HG02870 (cell line): ENCODE results near the gene TACC2.
"Not testable (repeated sequence)": the region's sequence is repeated elsewhere in the genome, so short reads cannot be mapped to it uniquely, and the experiment has no call there.

Source experiments
- ATAC-seq: cut with Tn5 transposase; IDR thresholded peaks from one replicate; pipeline ENCODE4 v1.9.1; 2021; ENCODE audit warnings: mild to moderate bottlenecking, moderate library complexity; ENCODE audit not compliant: unreplicated experiment

The TACC2 gene

GRCh38 chr10:122086416-122087240 is 97.7 kb downstream of the TACC2 start:
- no peak for ATAC-seq

GRCh38 chr10:122087436-122087835 is 98.5 kb downstream of the TACC2 start:
- no peak for ATAC-seq

- ATAC-seq, result no peak
These were observed 100.5 kb downstream of the TACC2 start for GRCh38 chr10:122089311-122090017.

DNA sequence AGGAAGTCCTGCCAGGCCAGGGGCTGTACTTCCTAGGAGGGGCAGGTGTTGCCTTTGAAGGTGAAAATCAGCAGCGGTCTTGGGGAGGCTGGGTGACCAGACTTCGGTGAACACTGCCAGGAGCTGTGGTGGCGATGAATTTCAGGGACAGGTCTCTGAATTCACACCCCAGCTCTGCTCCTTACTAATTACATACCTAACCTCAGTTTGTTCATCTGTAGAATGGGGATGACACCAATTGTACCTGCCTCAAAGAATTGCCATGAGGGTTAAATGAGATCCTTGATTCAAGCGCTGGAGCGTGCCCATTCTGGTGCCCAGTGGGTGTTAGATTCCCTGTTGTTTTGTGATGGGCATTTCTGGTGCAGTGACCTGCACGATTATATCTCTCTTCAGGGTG is 102.8 kb downstream of the TACC2 start:
- no peak for ATAC-seq

DNA sequence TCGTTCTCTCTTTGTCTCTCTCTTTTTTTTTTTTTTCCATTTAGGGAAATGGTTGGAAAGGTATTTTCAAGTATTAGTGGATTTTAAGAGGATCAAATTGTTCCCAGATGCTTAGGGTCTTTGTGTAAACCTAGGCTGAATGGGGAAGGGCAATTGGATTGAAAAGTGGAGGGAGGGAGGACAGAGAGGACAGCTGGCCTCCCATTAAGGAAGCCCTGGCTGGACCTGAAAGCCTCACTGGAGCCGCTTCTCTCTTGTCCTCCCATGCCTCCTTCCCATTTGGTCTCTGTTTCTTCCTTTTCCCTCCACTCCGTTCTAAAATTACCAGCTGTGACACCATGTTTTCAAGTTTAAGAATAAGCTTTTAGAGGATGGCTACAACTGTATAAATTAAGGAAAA is 104.1 kb downstream of the TACC2 start:
- no peak for ATAC-seq

DNA sequence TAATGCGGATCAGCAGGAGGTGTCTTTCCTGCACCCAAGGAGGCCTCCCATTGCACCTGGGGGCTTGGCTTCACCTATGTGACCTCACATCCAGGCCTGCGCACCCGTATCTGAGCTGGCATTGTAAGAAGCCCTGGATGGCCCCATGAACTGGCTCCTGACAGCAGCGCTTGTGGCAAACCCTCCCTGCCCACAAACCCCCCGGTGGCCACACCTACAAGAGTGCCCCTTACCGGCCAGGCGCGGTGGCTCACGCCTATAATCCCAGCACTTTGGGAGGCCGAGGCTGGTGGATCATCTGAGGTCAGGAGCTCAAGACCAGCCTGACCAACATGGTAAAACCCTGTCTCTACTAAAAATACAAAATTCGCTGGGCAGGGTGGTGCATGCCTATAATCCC is 107.2 kb downstream of the TACC2 start:
- ATAC-seq, result not testable (repeated sequence)

GRCh38 chr10:122096705-122097104 is 107.7 kb downstream of the TACC2 start:
- ATAC-seq, result no peak

DNA sequence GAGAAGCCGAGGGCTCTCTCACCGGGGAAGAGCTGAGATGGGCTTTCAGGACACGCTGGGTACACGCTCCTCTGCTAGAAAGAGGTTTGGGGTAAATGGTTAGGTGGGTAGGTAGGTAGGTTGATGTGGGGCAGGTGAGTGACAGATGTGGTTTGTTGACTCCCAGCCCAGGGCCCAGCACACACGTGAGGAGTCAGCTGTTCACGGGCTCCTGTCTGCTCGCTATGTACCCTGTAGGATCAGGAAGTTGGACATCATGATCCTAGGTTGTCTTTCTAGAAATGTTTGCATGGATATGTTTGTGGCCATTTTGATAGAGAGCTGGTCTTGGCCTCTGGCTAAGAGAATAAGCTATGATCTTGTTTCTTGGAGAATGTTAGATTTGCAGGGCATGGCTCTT is 109.0 kb downstream of the TACC2 start:
- no peak for ATAC-seq

DNA sequence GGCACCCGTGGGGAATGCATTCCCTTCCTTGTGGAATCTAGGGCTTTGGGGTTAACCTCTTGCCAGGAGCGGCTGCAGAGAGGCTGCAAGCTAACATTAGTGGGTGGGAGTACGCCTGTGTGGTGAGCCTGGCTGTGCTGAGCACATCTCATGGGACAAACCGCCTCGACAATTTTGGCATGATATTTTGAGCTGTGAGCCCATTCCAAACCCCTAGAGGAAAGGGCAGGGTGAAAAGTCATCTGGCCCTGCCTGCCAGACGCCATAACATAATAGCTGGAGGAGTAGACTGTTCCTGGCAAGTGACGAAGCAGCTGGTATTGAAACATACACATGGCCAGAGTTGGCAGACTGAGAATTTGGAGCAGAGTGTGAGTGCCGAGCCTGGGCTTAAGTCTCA is 110.0 kb downstream of the TACC2 start:
- no peak for ATAC-seq

- no peak for ATAC-seq
These were observed 110.6 kb downstream of the TACC2 start for GRCh38 chr10:122099562-122099961.

DNA sequence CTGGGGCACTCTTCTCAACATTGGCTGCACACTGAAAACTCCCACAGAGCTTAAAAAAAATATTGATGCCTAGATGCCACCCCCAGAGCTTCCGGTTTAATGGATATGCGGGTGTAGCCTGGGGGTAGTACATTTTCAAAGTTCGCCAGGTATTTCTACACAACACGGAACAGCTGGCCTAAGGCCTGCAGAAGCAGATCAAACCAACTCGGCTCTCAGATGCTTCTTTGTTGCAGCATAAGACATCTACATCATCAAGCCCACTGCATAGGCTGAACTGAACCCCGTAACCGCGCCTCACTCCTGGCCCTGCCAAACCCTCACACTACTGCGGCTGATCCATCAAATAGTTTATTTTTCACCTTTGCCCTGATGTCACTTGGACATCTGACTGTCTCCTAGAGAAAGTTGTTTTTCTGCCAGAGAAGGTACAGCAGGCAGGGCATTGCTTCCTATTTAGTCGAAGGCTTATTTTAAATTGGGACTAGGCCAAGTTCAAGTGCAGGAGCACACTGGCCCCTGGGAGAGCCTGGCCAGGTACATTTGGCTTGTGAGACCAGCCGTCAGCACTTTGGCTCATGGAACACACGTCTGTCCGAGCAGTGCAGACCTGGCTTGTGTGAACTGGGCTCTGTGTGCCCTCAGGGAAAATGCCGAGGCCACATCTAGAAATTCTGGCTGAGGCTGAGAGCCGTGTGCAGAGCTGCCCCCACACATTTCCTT is 113.3 kb downstream of the TACC2 start:
- ATAC-seq, result no peak

- no peak for ATAC-seq
These were observed 114.0 kb downstream of the TACC2 start for GRCh38 chr10:122102869-122103525.

DNA sequence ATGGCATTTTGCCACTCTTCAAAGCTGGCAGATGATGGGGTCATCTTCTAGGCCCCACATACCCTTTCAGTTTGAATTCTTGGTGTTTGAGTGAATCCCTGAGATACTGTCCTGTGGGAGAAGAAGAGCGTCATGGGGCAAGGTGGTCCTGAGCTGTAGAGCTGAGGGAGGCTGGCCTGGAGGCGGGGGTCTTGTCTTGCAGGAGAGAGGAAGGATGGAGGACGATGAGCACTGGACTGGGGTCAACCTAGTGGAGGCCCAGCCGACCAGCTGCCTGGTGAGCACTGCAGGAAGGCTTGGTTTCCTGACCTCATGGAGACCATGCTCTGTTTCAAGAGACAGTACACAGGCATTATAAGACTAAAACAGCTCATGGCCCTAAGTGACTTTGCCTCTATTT is 114.6 kb downstream of the TACC2 start:
- ATAC-seq, result no peak

DNA sequence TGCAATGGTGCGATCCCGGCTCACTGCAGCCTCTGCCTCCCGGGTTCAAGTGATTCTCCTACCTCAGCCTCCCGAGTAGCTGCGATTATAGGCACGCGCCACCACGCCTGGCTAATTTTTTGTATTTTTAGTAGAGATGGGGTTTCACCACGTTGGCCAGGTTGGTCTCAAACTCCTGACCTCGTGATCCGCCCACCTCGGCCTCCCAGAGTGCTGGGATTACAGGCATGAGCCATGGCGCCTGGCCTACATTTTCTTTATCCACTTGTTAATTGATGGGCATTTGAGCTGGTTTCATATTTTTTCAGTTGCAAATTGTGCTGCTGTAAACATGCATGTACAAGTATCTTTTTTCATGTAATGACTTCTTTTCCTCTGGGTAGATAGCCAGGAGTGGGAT is 119.8 kb downstream of the TACC2 start:
- ATAC-seq, result not testable (repeated sequence)

- no peak for ATAC-seq
These were observed 123.2 kb downstream of the TACC2 start for GRCh38 chr10:122112021-122112616.

GRCh38 chr10:122112625-122113160 is 123.7 kb downstream of the TACC2 start:
- no peak for ATAC-seq

- ATAC-seq, result no peak
These were observed 124.4 kb downstream of the TACC2 start for GRCh38 chr10:122113161-122113944.

- no peak for ATAC-seq
These were observed 125.2 kb downstream of the TACC2 start for GRCh38 chr10:122113945-122114747.

DNA sequence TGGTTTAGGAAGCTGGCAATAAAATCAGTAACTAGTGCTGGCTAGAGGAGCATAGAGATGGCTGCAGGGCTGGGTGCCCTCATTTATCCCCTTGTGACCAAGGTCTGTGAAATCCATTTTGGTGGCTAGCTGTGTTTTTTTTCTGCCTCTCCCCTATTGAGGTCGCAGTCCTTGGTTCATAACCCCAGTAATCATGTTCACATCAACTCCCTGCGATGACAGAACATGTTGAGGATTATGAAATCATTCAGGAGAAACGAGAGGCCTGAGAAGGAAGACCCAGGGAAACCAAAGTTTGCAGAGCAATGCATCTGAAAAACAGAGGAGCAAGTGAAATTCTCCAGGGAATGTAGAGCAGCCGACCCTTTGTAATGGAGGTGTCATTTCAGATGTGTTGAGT is 126.9 kb downstream of the TACC2 start:
- ATAC-seq, result no peak
